ENCODE measurements around the gene BRICD5. TPM values are rescaled to one million over a fixed set of nuclear protein-coding genes. Genes with fewer than 3 reads are reported as not detected.

BRICD5 gene
- total RNA-seq, 1 donor from 2014 or later: 14.4 TPM

GRCh38 chr16:2214719-2214968 is 4.0 kb upstream of the BRICD5 start, which contains the start of gene PGP:
TSS of gene PGP (minus strand) at chr16:2214840. CDS start at chr16:2214777, 63 bp downstream.
- Mint-ChIP-seq H3K4me3 (peak within 1 kb of the TSS; percentile 73), H3K36me3 (no peaks in the 10 kb centered on the region), H3K27ac (peak within 1 kb of the TSS; percentile 95), H3K9me3 (no peaks in the 10 kb centered on the region), H3K27me3 (ENCODE audit: low read depth) (no peaks in the 10 kb centered on the region), H3K4me1 (peaks cover 16% of the 10 kb centered on the region)
- no peak for DNase-seq (ENCODE audit: low spot score in 2 of 2, unreplicated experiment in 2 of 2)
- no peak for TF ChIP-seq CTCF (IDR thresholded peaks at IDR 0.05; ENCODE audit: unreplicated experiment)

- peak overlapping the region; percentile 9 for H3K27ac Mint-ChIP-seq
- TF ChIP-seq CTCF (IDR thresholded peaks at IDR 0.05; ENCODE audit: unreplicated experiment): no peak
- H3K4me3 Mint-ChIP-seq: peak overlapping the region; percentile 67
- no peaks in the 10 kb centered on the region for H3K36me3 Mint-ChIP-seq
- DNase-seq (ENCODE audit: low spot score in 2 of 2, unreplicated experiment in 2 of 2): no peak
- H3K27me3 Mint-ChIP-seq (ENCODE audit: low read depth): no peaks in the 10 kb centered on the region
- H3K4me1 Mint-ChIP-seq: peaks cover 16% of the 10 kb centered on the region
- no peaks in the 10 kb centered on the region for H3K9me3 Mint-ChIP-seq
Measured at GRCh38 chr16:2213817-2214718, 3.4 kb upstream of the BRICD5 start.

GRCh38 chr16:2212362-2213324 is 2.0 kb upstream of the BRICD5 start:
- peaks cover 2% of the 10 kb centered on the region for H3K36me3 Mint-ChIP-seq
- H3K4me3 Mint-ChIP-seq: peak overlapping the region; percentile 67
- no peak for DNase-seq (ENCODE audit: low spot score in 2 of 2, unreplicated experiment in 2 of 2)
- no peaks in the 10 kb centered on the region for H3K9me3 Mint-ChIP-seq
- H3K4me1 Mint-ChIP-seq: peaks cover 16% of the 10 kb centered on the region
- no peak for TF ChIP-seq CTCF (IDR thresholded peaks at IDR 0.05; ENCODE audit: unreplicated experiment)
- no peak overlapping the region for H3K27ac Mint-ChIP-seq
- H3K27me3 Mint-ChIP-seq (ENCODE audit: low read depth): no peaks in the 10 kb centered on the region

GRCh38 chr16:2211923-2212347 is 1.3 kb upstream of the BRICD5 start:
- H3K27ac Mint-ChIP-seq: no peak overlapping the region
- H3K9me3 Mint-ChIP-seq: no peaks in the 10 kb centered on the region
- TF ChIP-seq CTCF (IDR thresholded peaks at IDR 0.05; ENCODE audit: unreplicated experiment): no peak
- H3K4me1 Mint-ChIP-seq: peaks cover 16% of the 10 kb centered on the region
- no peak for DNase-seq (ENCODE audit: low spot score in 2 of 2, unreplicated experiment in 2 of 2)
- no peaks in the 10 kb centered on the region for H3K27me3 Mint-ChIP-seq (ENCODE audit: low read depth)
- H3K36me3 Mint-ChIP-seq: peaks cover 6% of the 10 kb centered on the region
- peak overlapping the region; percentile 28 for H3K4me3 Mint-ChIP-seq

GRCh38 chr16:2210009-2210332 is 692 bp downstream of the BRICD5 start:
- Mint-ChIP-seq H3K4me1 (peaks cover 19% of the 10 kb centered on the region), H3K9me3 (no peaks in the 10 kb centered on the region), H3K27me3 (ENCODE audit: low read depth) (no peaks in the 10 kb centered on the region), H3K4me3 (no peak overlapping the region), H3K36me3 (peaks cover 6% of the 10 kb centered on the region), H3K27ac (no peak overlapping the region)
- DNase-seq (ENCODE audit: low spot score in 2 of 2, unreplicated experiment in 2 of 2): peak in 1 of 2 experiments; percentile 20
- no peak for TF ChIP-seq CTCF (IDR thresholded peaks at IDR 0.05; ENCODE audit: unreplicated experiment)
